Ishikawa (cell line): Measurements from ENCODE around the gene IFI16.

Experiments used
- CEBPB ChIP-seq: IDR thresholded peaks from 2 replicates; pipeline ENCODE4 v1.6.1; 2012
- CREB1 ChIP-seq: IDR thresholded peaks from 2 replicates; pipeline ENCODE4 v1.6.1; 2012; ENCODE audit warnings: low read depth
- EGR1 ChIP-seq: IDR thresholded peaks from 2 replicates; pipeline ENCODE4 v1.6.1; 2012
- EP300 ChIP-seq: IDR thresholded peaks from 2 replicates; pipeline ENCODE4 v1.6.1; 2012; ENCODE audit warnings: borderline replicate concordance
- FOXM1 ChIP-seq: IDR thresholded peaks from 2 replicates; pipeline ENCODE4 v1.6.1; 2012; ENCODE audit warnings: low read depth, borderline replicate concordance
- MAX ChIP-seq: IDR thresholded peaks from 2 replicates; pipeline ENCODE4 v1.6.1; 2012
- NFIC ChIP-seq: IDR thresholded peaks from 2 replicates; pipeline ENCODE4 v1.6.1; 2012
- RAD21 ChIP-seq: IDR thresholded peaks from 2 replicates; pipeline ENCODE4 v1.6.1; 2012; ENCODE audit warnings: low read depth
- REST ChIP-seq: IDR thresholded peaks from 2 replicates; pipeline ENCODE4 v1.6.1; 2012; ENCODE audit warnings: low read depth, mild to moderate bottlenecking
- TAF1 ChIP-seq: IDR thresholded peaks from 2 replicates; pipeline ENCODE4 v1.6.1; 2012; ENCODE audit warnings: low read depth, mild to moderate bottlenecking
- TCF12 ChIP-seq: IDR thresholded peaks from 2 replicates; pipeline ENCODE4 v1.6.1; 2012; ENCODE audit warnings: low read depth
- TEAD4 ChIP-seq: IDR thresholded peaks from 2 replicates; pipeline ENCODE4 v1.6.1; 2012
- USF1 ChIP-seq: IDR thresholded peaks from 2 replicates; pipeline ENCODE4 v1.6.1; 2012
- YY1 ChIP-seq: IDR thresholded peaks from 2 replicates; pipeline ENCODE4 v1.6.1; 2012; ENCODE audit warnings: low read depth
- ZBTB7A ChIP-seq: IDR thresholded peaks from 2 replicates; pipeline ENCODE4 v1.6.1; 2012; ENCODE audit warnings: low read depth

The IFI16 gene

GRCh38 chr1:159067699-159068621 is 58.3 kb downstream of the IFI16 start:
- TF ChIP-seq CREB1 (no peak), TCF12 (no peak), TAF1 (no peak), EP300 (no peak), NFIC (no peak), RAD21 (no peak), YY1 (no peak)

- no peak for TF ChIP-seq YY1
- TF ChIP-seq MAX, result no peak
- TF ChIP-seq TAF1, result no peak
Measured at GRCh38 chr1:159068886-159069285, 59.2 kb downstream of the IFI16 start.

GRCh38 chr1:159071970-159072582 is 62.4 kb downstream of the IFI16 start:
- TF ChIP-seq RAD21, result peak; percentile 57
- TF ChIP-seq CREB1, result no peak

GRCh38 chr1:159076438-159077119 is 66.9 kb downstream of the IFI16 start, which contains the start of gene AIM2:
Gene AIM2 (minus strand): TSS chr1:159076766. CDS start chr1:159073499, 3,267 bp downstream.
- TF ChIP-seq TEAD4, result no peak
- no peak for TF ChIP-seq YY1
- no peak for TF ChIP-seq TCF12
- no peak for TF ChIP-seq TAF1
- no peak for TF ChIP-seq USF1
- TF ChIP-seq EGR1, result no peak
- no peak for TF ChIP-seq CEBPB
- no peak for TF ChIP-seq NFIC
- TF ChIP-seq EP300, result no peak
- no peak for TF ChIP-seq REST
- no peak for TF ChIP-seq ZBTB7A
- no peak for TF ChIP-seq FOXM1
- no peak for TF ChIP-seq RAD21
- TF ChIP-seq CREB1, result no peak
- no peak for TF ChIP-seq MAX

- TF ChIP-seq EGR1, result no peak
- TF ChIP-seq YY1, result 0 out of 2 replicates have a peak, but pooled peaks have one; percentile 43
Measured at GRCh38 chr1:159077120-159077961, 67.6 kb downstream of the IFI16 start.

- no peak for TF ChIP-seq REST
- no peak for TF ChIP-seq FOXM1
- TF ChIP-seq NFIC, result no peak
- no peak for TF ChIP-seq TEAD4
- no peak for TF ChIP-seq MAX
- no peak for TF ChIP-seq CEBPB
- no peak for TF ChIP-seq TCF12
- no peak for TF ChIP-seq CREB1
- no peak for TF ChIP-seq YY1
- TF ChIP-seq EP300, result no peak
- TF ChIP-seq ZBTB7A, result no peak
- no peak for TF ChIP-seq USF1
- no peak for TF ChIP-seq TAF1
- no peak for TF ChIP-seq EGR1
- no peak for TF ChIP-seq RAD21
Measured at GRCh38 chr1:159079525-159079924, 69.8 kb downstream of the IFI16 start.
